Right lobe of liver (tissue), 4 donors: ENCODE results near the gene FEM1B.

Experiments used
- POLR2A ChIP-seq: fragments of 450-650 bp; IDR thresholded peaks from one replicate; pipeline ENCODE4 v1.6.1; 2017; ENCODE audit warnings: antibody characterized with exemption, mild to moderate bottlenecking
- TF ChIP-seq, protein P1 (sequence below), 4 donors: fragments of 200-600 bp in 3 of 4; fragments of 450-650 bp in 1 of 4; IDR thresholded peaks; one replicate each; pipeline versions ENCODE4 v1.5.1 to v1.8.0; 2016 to 2022; ENCODE audit warnings: antibody characterized with exemption in 4 of 4, mild to moderate bottlenecking in 2 of 4
- donor health status: DM: no; HTN: no; CAD: no.
- donor health status: DM: no; HTN: no; CAD: no.
- donor health status: DM: no; HTN: yes; CAD: no.

DNA sequence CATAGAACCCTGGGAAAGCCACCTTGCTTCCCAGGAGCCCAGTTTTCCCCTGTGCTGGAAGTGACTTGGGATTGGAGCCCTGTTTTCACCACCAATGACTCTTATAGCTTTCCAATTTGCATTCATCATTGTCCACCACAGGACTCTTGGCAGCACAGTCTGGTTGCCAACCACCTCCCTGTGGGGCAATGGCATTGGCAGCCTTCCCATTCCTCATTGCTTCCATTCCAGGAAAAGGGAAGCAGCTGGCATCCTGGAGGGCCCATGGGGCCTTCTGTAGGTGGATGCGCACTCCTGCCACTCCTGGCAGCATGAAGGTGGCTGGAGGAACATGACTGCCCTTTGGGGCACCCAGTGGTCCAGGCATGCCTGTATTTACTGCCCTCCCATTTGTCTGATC, 57.7 kb downstream of the FEM1B start:
- TF ChIP-seq POLR2A = no peak
- TF ChIP-seq, protein P1, sequence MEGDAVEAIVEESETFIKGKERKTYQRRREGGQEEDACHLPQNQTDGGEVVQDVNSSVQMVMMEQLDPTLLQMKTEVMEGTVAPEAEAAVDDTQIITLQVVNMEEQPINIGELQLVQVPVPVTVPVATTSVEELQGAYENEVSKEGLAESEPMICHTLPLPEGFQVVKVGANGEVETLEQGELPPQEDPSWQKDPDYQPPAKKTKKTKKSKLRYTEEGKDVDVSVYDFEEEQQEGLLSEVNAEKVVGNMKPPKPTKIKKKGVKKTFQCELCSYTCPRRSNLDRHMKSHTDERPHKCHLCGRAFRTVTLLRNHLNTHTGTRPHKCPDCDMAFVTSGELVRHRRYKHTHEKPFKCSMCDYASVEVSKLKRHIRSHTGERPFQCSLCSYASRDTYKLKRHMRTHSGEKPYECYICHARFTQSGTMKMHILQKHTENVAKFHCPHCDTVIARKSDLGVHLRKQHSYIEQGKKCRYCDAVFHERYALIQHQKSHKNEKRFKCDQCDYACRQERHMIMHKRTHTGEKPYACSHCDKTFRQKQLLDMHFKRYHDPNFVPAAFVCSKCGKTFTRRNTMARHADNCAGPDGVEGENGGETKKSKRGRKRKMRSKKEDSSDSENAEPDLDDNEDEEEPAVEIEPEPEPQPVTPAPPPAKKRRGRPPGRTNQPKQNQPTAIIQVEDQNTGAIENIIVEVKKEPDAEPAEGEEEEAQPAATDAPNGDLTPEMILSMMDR (IDR thresholded peaks at IDR 0.05) = no peak
